GM13977 (cell line): ENCODE measurements around the gene FAM25C.
"Not testable (repeated sequence)": the region's sequence is repeated elsewhere in the genome, so short reads cannot be mapped to it uniquely, and the experiment has no call there.

ENCODE experiments used
- DNase-seq: peaks from one replicate; pipeline ENCODE4 v3.0.0; 2012; ENCODE audit warnings: low spot score
- in situ Hi-C: fragments of 300-500 bp; cut with MboI; formaldehyde crosslinking; loops from one replicate; pipeline ENCODE4 v1.12.0; 2022; ENCODE audit warnings: low sequenced_read_pairs, low pct_unique_long_range_greater_than_20kb, mixed read lengths, inconsistent platforms; ENCODE audit not compliant: unreplicated experiment

Gene FAM25C

GRCh38 chr10:47964280-47965063 lies 35.1 kb downstream of the FAM25C start:
- in situ Hi-C loops, DNase-seq: not testable (repeated sequence)

GRCh38 chr10:47962785-47963184 lies 36.8 kb downstream of the FAM25C start:
- DNase-seq, in situ Hi-C loops: not testable (repeated sequence)

GRCh38 chr10:47960699-47961098 lies 38.9 kb downstream of the FAM25C start:
- DNase-seq, in situ Hi-C loops: not testable (repeated sequence)

- DNase-seq, in situ Hi-C loops: not testable (repeated sequence)
Measured at GRCh38 chr10:47959677-47960076, 39.9 kb downstream of the FAM25C start.

- DNase-seq, in situ Hi-C loops: not testable (repeated sequence)
Measured at GRCh38 chr10:47957158-47957557, 42.4 kb downstream of the FAM25C start.

- in situ Hi-C loops, DNase-seq: not testable (repeated sequence)
Measured at GRCh38 chr10:47947424-47947823, 52.2 kb downstream of the FAM25C start.
